Gastroesophageal sphincter (tissue), 3 donors: ENCODE results near the gene KCND3.

ENCODE experiments used
- CTCF ChIP-seq, 4 experiments: fragments of 200-600 bp in 2 of 4; fragments of 450-650 bp in 2 of 4; sonication (generic) in 1 of 4; IDR thresholded peaks; one replicate each; pipeline ENCODE4 v1.5.1; 2017 to 2019; ENCODE audit warnings: antibody characterized with exemption in 4 of 4, mild to moderate bottlenecking in 2 of 4, moderate library complexity in 2 of 4
- EP300 ChIP-seq: sonication (generic); formaldehyde crosslinking; IDR thresholded peaks from one replicate; pipeline ENCODE4 v1.6.1; 2017; ENCODE audit warnings: antibody characterized with exemption, mild to moderate bottlenecking
- POLR2A ChIP-seq, 2 donors: fragments of 450-650 bp; IDR thresholded peaks; one replicate each; pipeline ENCODE4 v1.6.1; 2017; ENCODE audit warnings: antibody characterized with exemption in 2 of 2, mild to moderate bottlenecking in 2 of 2, moderate library complexity in 1 of 2

GRCh38 chr1:112026501-112026900 is 37.0 kb upstream of the KCND3 start:
- TF ChIP-seq CTCF (IDR thresholded peaks at IDR 0.05) (no peak), EP300 (no peak), POLR2A (IDR thresholded peaks at IDR 0.05) (no peak)
